Non-pigmented ciliary epithelial cell (primary cell): ENCODE measurements around the gene P3R3URF.
A peak's percentile ranks its signal among the peaks of the same experiment; 100 is the strongest.

Experiments
- DNase-seq: peaks from one replicate; pipeline ENCODE4 v3.0.0-alpha.2; 2010; ENCODE audit warnings: low read depth

The P3R3URF gene

DNA sequence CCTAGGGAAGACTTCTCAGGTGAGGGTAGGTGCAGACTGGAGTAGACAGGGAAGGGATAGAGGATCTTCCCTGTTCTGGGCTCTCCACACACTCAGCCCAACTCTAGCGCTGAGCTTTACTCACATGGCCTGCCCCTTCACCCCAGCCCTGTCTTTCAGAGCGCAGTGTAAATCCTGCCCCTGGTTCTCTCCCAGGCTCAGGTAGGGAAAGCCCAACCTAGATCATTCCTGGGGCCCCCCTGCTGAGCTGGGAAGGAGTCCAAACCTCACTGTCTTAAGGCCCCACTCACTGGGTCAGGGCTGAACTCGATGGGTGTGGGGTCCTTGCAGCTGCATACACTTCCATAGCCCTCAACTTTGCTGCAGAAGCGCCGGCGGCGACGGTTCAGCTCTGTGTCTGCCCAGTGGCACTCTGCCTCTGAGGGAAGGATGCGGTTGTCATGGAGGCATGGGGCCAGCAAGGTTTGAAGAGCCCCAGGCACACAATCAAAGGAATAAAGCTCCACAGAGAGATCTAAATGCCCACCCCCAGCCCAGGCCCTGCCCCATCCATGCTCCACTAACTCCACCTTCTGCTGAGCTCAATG, 17.8 kb upstream of the P3R3URF start:
- DNase-seq = no peak

DNA sequence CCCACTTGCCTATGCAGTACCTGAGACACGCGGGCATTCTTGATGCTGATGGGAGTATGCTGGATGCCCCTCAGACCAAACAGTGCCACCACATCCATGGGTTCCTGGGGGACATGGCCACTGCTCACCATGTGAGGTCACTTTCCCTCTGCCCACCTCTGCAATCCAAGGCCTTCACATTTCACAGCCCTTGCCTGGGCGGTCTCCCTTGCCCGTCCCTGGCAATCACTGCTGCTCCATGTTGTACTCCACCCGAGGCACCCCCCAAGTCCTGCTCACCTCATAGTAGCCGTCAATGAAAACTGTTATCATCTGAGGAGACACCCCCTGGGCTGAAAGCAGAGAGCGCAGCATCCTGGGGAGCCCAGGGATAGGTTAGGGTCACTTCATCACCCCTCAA, 17.0 kb upstream of the P3R3URF start:
- no peak for DNase-seq

DNA sequence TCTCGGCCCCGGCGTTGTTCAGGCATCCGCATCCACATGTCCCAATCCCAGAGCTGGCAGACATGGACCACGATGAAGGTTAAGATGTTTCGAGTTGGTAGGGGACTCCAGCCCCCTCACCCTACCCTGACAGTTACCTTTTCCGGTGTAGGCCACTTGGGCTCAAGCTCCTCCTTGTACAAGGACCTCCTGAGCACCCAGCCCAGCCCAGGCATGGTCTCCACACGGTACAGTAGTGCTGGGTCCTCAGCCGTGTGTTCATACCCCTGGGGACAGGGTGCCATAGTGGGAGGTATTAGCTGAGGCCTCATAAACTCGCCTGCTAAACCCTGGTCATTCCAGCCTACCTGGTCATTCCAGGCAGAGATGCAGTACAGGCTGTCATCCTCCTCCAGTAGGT, 15.9 kb upstream of the P3R3URF start:
- no peak for DNase-seq

DNA sequence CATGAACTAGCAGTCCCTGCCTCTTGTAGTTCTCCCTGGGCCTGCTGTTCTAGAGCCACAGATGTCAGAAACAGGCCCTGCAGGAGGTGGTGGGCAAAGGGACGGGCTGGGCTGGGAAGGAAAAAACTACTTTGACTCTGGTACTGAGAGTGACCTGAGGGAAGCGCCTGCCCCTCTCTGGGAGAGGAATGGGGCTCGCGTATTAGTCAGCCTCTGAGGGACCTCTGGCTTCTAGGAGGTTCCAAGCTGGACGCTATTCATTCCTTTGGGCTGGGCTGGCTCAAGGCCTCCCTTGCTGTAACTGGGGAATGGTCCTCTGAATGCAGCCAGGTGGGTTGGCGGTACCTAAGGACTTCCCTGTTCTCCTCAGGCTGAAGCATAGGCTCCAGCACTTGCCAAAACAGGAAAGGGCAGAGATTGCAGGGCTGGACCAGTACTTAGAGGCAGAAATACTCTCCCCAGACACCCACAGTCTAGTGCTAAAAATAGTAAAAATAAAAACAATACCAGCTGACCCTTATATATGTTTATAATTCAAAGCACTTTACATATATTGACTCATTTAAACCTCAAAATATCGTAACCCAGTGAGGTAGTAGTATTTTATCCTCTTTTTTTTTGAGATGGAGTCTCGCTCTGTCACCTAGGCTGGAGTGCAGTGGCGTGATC, 14.9 kb upstream of the P3R3URF start:
- no peak for DNase-seq

GRCh38 chr1:46190539-46190938, 14.3 kb upstream of the P3R3URF start:
- DNase-seq = no peak

DNA sequence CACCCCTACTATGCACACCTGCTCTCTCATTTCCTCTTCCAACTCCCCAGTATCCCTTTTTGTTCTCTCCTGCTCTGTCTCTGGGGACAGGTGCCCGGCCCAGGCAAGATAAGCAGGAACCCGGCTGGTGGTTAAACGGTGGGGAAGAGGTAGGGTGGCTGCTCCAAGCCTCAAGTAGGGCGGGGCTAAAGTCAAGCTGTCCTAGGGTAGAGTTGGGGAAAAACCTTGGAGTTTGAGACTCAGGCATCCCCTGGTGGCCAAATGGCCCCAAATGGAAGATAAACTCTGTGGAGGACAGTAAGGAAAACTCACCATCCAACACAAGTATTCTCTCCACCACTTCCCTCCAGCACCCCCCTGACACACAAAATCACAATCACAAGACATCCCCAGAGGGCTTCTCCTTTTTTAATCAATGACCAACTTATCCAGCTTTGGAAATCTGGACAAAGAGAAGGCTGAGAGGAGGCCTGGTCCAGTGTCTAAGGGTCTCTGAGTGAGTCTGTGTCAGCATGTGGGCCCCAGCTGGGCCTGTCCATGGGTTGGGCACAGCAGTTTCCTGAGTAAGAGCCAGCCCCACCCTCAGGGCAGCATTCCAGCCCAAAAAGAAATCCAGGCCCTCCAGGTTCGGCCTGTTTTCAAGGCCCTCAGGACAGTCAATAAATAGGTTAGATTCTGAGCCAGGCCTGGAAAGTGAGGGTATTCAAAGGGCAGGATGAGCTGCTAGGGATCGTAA, 12.2 kb upstream of the P3R3URF start:
- DNase-seq = no peak

- DNase-seq = no peak
These were observed 11.0 kb upstream of the P3R3URF start for GRCh38 chr1:46187106-46187869.

GRCh38 chr1:46186076-46186475, 9.8 kb upstream of the P3R3URF start:
- no peak for DNase-seq

DNA sequence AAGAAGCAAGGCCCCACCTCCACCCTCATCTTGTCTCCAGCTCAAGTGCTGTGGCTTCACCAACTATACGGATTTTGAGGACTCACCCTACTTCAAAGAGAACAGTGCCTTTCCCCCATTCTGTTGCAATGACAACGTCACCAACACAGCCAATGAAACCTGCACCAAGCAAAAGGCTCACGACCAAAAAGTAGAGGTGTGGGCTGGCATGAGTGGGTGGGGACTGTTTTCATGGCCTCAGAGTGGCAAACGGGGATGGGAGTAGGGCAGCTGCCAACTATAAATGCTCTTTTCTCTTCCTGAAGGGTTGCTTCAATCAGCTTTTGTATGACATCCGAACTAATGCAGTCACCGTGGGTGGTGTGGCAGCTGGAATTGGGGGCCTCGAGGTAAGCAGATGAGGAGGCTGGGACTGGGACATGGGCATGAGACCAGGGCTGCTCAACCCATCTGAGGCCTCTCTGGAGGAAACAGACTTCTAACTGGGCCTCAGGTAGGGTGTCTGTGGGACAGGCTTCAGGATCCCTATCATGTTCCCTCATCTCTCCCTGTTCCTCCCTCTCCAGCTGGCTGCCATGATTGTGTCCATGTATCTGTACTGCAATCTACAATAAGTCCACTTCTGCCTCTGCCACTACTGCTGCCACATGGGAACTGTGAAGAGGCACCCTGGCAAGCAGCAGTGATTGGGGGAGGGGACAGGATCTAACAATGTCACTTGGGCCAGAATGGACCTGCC, 8.8 kb upstream of the P3R3URF start:
- no peak for DNase-seq

DNA sequence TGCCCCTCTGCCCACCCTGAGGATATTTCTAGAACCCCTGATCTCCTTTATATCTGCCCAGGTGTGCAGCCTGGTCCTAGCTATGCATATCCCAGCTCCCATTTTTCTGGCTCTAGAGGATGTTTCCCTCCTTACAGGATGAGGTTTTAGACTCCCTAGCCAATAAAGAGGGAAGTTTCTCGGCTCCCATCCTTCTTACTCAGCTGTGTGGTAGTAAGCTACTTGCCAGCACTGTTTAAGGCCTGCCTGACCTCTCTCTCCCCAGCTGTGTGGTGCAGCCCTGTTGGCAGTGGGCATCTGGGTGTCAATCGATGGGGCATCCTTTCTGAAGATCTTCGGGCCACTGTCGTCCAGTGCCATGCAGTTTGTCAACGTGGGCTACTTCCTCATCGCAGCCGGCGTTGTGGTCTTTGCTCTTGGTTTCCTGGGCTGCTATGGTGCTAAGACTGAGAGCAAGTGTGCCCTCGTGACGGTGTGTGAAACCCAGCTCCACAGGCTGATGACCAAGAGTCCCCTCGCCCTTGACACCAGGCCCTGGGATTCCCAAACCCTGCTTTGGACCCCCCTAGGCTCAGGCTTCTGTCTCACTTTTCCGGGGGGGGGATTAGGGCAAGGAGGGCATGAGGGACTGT, 7.8 kb upstream of the P3R3URF start:
- no peak for DNase-seq

GRCh38 chr1:46183079-46183847, 7.0 kb upstream of the P3R3URF start:
- peak; percentile 82 for DNase-seq

- DNase-seq = peak; percentile 44
These were observed 5.3 kb upstream of the P3R3URF start for GRCh38 chr1:46181343-46182260.

DNA sequence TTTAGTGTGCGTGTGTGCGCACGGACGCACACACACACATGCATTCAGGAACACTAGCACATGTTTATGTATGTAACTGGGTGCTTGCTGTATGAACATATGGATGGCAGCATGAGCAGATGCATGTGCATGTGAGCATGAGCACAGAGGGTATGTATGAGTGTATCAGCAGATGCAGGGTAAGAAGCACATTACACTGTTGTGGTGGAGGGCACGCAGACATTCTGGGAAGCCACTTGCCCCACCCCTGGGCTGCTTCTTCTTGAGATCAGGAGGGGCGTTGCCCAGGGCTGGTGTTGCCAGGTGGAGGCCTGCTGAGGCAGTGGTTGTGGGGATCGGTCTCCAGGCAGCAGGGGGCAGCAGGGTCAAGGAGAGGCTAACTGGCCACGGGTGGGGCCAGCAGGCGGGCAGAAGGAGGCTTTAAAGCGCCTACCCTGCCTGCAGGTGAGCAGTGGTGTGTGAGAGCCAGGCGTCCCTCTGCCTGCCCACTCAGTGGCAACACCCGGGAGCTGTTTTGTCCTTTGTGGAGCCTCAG, 3.9 kb upstream of the P3R3URF start:
- DNase-seq = no peak

DNA sequence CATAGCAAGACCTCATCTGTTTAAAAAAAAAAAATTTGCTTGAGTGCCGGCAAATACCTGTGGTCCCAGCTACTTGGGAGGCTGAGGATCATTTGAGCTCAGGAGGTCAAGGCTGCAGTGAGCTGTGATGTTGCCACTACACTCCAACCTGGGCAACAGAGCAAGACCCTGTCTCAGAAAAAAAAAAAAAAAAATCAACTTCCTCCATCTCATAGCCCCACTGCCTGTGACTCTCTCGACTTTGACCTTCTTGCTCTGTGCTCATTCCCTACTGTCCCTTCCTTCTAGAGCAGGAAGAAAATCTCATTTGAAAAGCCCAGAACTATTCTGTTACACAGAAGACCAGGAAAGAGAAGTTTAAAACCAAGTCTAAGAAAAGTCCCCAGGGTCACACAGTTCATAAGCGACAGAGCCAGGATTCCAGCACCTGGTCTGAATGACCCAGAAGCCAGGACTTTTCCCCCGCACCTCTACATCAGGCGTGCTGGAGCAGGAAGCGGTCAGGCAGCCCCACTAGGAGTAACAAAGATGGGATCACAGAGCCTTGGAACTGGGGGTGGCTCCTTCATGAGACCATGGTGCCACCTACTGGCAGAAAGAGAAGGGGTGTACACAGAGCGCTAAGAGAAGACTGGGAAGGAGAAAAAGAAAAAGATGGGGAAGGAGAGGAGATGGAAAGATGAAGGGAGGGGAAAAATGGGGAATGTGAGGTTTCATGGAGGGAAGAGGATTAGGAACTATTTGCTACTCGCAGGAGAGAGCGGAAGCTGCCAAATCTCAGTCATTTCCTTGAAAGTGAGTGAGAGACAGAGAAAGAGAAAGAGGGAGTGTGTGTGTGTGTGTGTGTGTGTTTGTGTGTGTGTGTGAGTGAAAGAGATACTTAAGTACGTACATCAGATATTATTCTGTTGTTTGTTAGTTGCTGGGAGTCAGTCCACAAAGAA, 3.1 kb upstream of the P3R3URF start:
- peak; percentile 54 for DNase-seq

GRCh38 chr1:46175243-46175642, 1.0 kb downstream of the P3R3URF start:
- DNase-seq = no peak

- DNase-seq = no peak
These were observed 1.6 kb downstream of the P3R3URF start, which contains the start of gene TSPAN1 for GRCh38 chr1:46174448-46175231. Gene TSPAN1, plus strand, starts transcription at chr1:46175087. Its CDS starts 6,021 bp downstream, at chr1:46181108.

DNA sequence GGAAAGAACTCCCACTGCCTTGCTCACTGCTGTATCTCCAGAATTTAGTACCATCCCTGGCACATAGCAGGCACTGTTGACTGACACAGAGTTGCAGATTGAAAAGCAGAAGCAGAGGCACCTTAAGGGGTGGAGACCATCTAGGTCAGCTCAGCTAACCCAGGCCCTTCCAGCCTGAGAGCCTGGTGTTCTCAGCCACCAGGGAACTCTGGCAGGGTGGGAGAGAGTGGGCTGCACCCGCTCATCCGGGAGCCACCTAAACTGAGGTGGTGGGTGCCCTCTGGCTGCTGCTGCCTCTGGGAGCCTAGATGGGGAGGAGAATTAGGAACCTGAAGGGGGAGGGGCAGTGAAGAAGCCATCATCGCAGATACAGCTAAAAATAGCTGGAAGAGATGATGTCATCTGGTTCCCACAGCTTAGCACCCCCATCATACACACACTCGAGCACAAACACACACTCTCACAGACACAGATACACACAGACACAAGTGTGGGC, 2.9 kb downstream of the P3R3URF start:
- no peak for DNase-seq
